ENCODE measurements around the gene PLK4.
"Not testable (repeated sequence)": the region's sequence is repeated elsewhere in the genome, so short reads cannot be mapped to it uniquely, and the experiment has no call there.

The PLK4 gene

DNA sequence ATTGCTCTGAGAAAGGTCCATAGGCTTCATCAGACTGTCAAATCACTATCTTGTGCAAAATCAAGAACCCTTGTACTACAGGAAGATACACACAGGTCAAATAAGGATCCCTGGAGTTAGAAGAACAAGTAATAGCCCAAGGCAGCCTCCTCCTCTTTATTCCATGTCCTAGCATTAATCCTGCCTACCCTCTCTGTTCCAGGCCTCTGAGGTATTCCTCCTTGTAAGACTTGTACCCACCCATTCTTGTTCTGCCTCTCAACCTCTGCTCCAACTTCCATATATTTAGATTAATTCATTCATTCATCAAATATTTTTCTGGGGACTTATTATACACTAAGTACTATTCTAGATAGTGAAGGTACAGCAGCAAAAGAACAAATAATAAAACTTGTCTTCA, 10.4 kb upstream of the PLK4 start:
- in situ Hi-C loops (cut with MboI; ENCODE audit: low sequenced_read_pairs): no loop called here
- DNase-seq (ENCODE audit: low spot score in 2 of 2): no peak
- H3K27me3 ChIP-seq (ENCODE audit: low read depth): no peaks in the 10 kb centered on the region
- no peak overlapping the region for H3K4me3 ChIP-seq
- H3K9me3 ChIP-seq: no peaks in the 10 kb centered on the region
- H3K36me3 ChIP-seq (replicated peaks): no peaks in the 10 kb centered on the region; the same call in 1 of the 2 replicates
- 0 out of 2 replicates have a peak, but pooled peaks cover under 1% of the 10 kb centered on the region for H3K4me1 ChIP-seq

DNA sequence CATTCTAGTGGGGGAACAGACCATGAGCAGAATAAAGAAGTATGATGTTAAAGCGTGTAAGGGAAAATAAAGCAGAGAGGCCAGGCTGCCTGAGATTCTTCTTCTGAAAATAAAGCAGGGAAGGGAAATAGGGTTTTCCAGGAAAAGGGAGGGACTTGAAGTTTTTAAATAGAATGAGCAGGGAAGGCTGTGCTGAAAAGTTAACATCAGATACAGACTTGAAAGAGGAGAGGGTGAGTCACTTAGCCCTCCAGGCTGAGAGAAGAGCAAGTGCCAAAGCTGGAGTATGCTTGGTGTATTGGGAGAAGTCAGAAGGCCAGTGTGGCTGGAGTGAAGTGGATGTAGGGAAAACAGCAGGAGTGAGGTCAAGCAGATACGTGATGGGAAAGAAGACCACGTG, 10.0 kb upstream of the PLK4 start:
- H3K36me3 ChIP-seq (replicated peaks): no peaks in the 10 kb centered on the region; the same call in 1 of the 2 replicates
- no peak overlapping the region for H3K4me3 ChIP-seq
- H3K4me1 ChIP-seq: 0 out of 2 replicates have a peak, but pooled peaks cover 5% of the 10 kb centered on the region
- H3K9me3 ChIP-seq: no peaks in the 10 kb centered on the region
- in situ Hi-C loops (cut with MboI; ENCODE audit: low sequenced_read_pairs): no loop called here
- DNase-seq (ENCODE audit: low spot score in 2 of 2): no peak
- no peaks in the 10 kb centered on the region for H3K27me3 ChIP-seq (ENCODE audit: low read depth)

DNA sequence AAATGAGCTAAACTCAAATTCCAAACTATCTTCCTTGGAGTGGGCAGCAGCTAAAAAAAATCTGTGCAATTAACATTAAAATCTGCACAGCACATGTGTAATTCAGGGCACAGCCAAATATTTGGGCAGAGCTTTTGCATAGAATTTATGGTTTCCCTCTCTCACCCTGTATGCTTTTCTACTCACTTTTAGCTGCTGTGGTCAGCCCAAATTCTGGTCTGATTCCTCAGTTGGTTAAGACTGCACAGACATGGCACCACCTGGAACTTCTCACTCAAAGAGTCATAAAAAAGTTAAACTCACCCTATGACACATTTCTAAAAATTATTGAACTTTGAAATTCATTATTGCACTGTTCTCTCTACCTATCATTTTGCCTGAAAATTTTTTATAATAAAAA, 4.9 kb upstream of the PLK4 start:
- H3K9me3 ChIP-seq: no peaks in the 10 kb centered on the region
- in situ Hi-C loops (cut with MboI; ENCODE audit: low sequenced_read_pairs): no loop called here
- H3K4me3 ChIP-seq: no peak overlapping the region
- no peaks in the 10 kb centered on the region for H3K27me3 ChIP-seq (ENCODE audit: low read depth)
- H3K4me1 ChIP-seq: peaks cover 15% of the 10 kb centered on the region
- H3K36me3 ChIP-seq (replicated peaks): no peaks in the 10 kb centered on the region
- no peak for DNase-seq (ENCODE audit: low spot score in 2 of 2)

DNA sequence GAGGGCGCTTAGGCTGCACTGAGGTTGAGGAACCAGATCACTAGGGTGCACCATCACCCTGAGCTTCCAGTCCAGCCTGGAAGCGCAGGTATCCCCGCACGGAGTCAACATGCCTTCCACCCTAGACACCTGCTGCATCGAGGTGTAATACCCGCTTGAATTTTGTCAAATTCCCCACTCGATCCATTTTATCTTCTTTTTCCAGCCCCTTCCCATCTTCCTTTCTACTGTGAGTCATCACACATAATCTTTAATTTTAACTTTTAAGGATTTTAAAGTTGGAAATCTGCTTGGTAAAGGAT, 821 bp downstream of the PLK4 start:
- in situ Hi-C loops (cut with MboI; ENCODE audit: low sequenced_read_pairs): no loop called here
- Histone ChIP-seq H3K4me3 (peak overlapping the region; percentile 84), H3K27me3 (ENCODE audit: low read depth) (no peaks in the 10 kb centered on the region), H3K9me3 (no peaks in the 10 kb centered on the region), H3K4me1 (peaks cover 21% of the 10 kb centered on the region), H3K36me3 (replicated peaks) (peaks cover 42% of the 10 kb centered on the region)
- no peak for DNase-seq (ENCODE audit: low spot score in 2 of 2)

DNA sequence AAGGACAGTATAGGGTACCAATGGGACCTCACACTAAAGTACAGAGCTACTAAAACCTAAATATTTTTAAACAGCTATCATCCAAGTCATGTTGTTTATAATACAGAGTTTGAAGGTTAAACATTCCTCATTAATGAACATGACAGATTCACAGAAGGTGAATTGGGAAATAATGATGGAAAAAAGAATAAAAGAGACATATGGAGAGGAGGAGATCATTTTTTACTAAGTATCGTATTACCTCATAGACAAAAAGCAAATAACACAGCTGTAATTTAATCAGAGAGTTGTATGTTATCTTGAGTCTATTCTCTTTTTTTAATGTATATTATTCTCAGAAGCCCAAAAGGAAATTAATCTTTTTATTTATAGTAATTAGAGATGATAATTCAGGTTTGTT, 7.9 kb downstream of the PLK4 start:
- H3K9me3 ChIP-seq: no peaks in the 10 kb centered on the region
- in situ Hi-C loops (cut with MboI; ENCODE audit: low sequenced_read_pairs): no loop called here
- peaks cover 7% of the 10 kb centered on the region for H3K4me1 ChIP-seq
- H3K4me3 ChIP-seq: no peak overlapping the region
- no peak for DNase-seq (ENCODE audit: low spot score in 2 of 2)
- H3K36me3 ChIP-seq (replicated peaks): peaks cover 82% of the 10 kb centered on the region
- H3K27me3 ChIP-seq (ENCODE audit: low read depth): no peaks in the 10 kb centered on the region

DNA sequence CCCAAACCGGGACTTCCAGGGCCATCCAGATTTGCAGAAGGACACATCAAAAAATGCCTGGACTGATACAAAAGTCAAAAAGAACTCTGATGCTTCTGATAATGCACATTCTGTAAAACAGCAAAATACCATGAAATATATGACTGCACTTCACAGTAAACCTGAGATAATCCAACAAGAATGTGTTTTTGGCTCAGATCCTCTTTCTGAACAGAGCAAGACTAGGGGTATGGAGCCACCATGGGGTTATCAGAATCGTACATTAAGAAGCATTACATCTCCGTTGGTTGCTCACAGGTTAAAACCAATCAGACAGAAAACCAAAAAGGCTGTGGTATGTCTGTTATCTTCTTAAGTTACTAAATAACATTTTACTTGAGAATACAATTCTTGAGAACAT, 9.2 kb downstream of the PLK4 start:
- no peak for DNase-seq (ENCODE audit: low spot score in 2 of 2)
- H3K27me3 ChIP-seq (ENCODE audit: low read depth): no peaks in the 10 kb centered on the region
- H3K4me1 ChIP-seq: peaks cover 4% of the 10 kb centered on the region; the same call in 1 of the 2 replicates
- no peaks in the 10 kb centered on the region for H3K9me3 ChIP-seq
- H3K4me3 ChIP-seq: no peak overlapping the region
- peaks cover 84% of the 10 kb centered on the region for H3K36me3 ChIP-seq (replicated peaks)
- in situ Hi-C loops (cut with MboI; ENCODE audit: low sequenced_read_pairs): no loop called here

DNA sequence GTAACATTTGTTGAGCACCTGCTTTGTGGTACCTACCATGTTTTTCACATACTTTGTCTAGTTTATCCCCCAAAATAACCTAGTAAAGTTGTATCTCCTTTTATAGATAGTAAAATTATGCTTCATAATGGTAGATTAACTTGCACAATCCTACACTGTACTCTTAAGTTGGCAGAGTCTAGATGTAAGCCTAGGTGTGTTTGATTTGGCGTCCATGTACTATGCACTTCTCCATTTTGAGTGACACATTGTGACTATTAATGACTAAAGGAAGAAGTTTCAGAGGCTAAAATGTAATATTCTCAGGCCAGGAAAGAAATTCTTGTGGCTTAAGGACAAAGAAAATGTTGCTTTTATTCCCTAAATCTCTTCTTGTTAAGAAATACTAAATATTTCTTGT, 15.4 kb downstream of the PLK4 start:
- in situ Hi-C loops (cut with MboI; ENCODE audit: low sequenced_read_pairs): no loop called here
- Histone ChIP-seq H3K4me3 (no peak overlapping the region), H3K27me3 (ENCODE audit: low read depth) (no peaks in the 10 kb centered on the region), H3K36me3 (replicated peaks) (peaks cover 70% of the 10 kb centered on the region), H3K9me3 (no peaks in the 10 kb centered on the region), H3K4me1 (no peaks in the 10 kb centered on the region)
- DNase-seq (ENCODE audit: low spot score in 2 of 2): no peak

DNA sequence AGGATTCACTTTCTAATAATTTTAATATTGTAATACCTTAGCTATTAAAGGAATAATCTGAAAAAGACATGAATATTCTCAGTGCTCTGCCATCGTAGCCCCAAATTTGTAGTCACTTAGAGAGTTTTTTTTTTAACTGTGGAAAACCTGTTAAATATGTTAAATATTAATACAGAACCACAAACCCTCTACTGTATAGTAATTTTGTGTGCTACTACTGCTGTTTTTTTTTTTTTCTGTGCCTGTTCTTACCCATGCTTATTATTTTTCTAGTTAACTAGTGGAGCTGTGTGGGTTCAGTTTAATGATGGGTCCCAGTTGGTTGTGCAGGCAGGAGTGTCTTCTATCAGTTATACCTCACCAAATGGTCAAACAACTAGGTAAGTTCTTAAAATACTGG, 15.8 kb downstream of the PLK4 start:
- Histone ChIP-seq H3K9me3 (no peaks in the 10 kb centered on the region), H3K36me3 (replicated peaks) (peaks cover 66% of the 10 kb centered on the region), H3K4me3 (no peak overlapping the region), H3K4me1 (no peaks in the 10 kb centered on the region), H3K27me3 (ENCODE audit: low read depth) (no peaks in the 10 kb centered on the region)
- DNase-seq (ENCODE audit: low spot score in 2 of 2): no peak
- in situ Hi-C loops (cut with MboI; ENCODE audit: low sequenced_read_pairs): no loop called here

DNA sequence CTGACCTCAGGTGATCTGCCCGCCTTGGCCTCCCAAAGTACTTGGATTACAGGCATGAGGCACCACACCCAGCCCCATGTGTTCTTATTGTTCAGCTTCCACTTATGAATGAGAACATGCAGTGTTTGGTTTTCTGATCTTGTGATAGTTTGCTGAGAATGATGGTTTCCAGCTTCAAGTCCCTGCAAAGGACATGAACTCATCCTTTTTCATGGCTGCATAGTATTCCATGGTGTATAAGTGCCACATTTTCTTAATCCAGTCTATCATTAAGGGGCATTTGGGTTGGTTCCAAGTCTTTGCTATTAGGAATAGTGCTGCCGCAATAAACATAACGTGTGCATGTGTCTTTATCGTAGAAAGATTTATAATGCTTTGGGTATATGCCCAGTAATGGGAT, 19.0 kb downstream of the PLK4 start:
- H3K4me3 ChIP-seq; H3K4me1 ChIP-seq; DNase-seq (ENCODE audit: low spot score in 2 of 2); H3K27me3 ChIP-seq (ENCODE audit: low read depth); H3K9me3 ChIP-seq; in situ Hi-C loops (cut with MboI; ENCODE audit: low sequenced_read_pairs): not testable (repeated sequence)
- peaks cover 34% of the 10 kb centered on the region for H3K36me3 ChIP-seq (replicated peaks)

DNA sequence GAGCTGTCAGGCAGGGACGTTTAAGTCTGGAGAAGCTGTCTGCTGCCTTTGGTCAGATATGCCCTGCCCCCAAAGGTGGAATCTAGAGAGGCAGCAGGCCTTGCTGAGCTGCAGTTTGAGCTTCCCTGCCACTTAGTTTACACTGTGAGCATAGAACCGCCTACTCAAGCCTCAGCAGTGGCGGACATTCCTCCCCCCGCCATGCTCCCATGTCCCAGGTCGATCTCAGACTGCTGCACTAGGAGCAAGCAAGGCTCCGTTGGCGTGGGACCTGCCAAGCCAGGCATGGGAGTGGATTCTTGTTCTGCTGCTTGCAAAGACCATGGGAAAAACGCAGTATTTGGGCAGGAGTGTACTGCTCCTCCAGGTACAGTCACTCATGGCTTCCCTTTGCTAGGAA, 24.3 kb downstream of the PLK4 start:
- no peaks in the 10 kb centered on the region for H3K9me3 ChIP-seq
- H3K27me3 ChIP-seq (ENCODE audit: low read depth): no peaks in the 10 kb centered on the region
- H3K4me3 ChIP-seq: no peak overlapping the region
- in situ Hi-C loops (cut with MboI; ENCODE audit: low sequenced_read_pairs): no loop called here
- DNase-seq (ENCODE audit: low spot score in 2 of 2): no peak
- H3K4me1 ChIP-seq: no peaks in the 10 kb centered on the region
- H3K36me3 ChIP-seq (replicated peaks): no peaks in the 10 kb centered on the region

DNA sequence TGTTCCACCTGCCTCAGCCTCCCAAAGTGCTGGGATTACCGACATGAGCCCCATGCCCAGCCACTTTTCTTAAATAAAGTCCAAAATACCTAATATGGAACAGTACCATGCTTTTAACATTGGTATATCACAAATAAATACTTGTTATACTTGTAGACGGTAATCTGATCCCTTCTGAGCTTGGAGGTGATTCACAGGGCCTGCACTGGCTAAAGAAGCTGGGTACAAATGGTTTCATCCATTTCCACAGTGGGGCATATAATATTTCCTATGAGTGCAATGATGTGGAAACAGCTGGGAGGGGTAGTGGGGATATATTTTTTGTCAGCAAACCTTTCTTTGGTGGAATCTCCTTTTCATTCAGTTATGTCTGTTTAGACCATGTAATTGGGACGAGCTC, 35.8 kb downstream of the PLK4 start:
- in situ Hi-C loops (cut with MboI; ENCODE audit: low sequenced_read_pairs): no loop called here
- Histone ChIP-seq H3K36me3 (replicated peaks) (0 out of 2 replicates have a peak, but pooled peaks cover 3% of the 10 kb centered on the region), H3K27me3 (ENCODE audit: low read depth) (no peaks in the 10 kb centered on the region), H3K4me1 (no peaks in the 10 kb centered on the region), H3K4me3 (no peak overlapping the region), H3K9me3 (no peaks in the 10 kb centered on the region)
- DNase-seq (ENCODE audit: low spot score in 2 of 2): no peak

DNA sequence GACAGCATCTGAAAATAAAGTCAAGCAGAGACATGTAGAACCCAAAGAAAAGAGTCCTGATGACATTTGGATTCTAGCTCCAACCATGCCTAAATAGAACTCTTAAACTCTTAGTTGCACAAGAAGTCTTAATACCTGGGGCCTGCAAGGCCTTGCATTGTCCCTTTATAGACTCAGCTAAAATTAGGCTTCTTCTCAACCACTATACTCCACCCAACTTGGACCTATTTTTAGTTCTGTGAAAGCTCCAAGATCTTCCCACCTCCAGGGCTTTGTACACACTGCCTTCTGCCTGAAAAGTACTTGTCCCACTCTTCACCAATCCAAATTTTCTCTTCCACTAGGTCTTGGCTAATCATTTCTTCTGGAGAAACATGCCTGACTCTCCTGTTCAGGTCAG, 36.5 kb downstream of the PLK4 start:
- Histone ChIP-seq H3K27me3 (ENCODE audit: low read depth) (no peaks in the 10 kb centered on the region), H3K4me3 (no peak overlapping the region), H3K36me3 (replicated peaks) (0 out of 2 replicates have a peak, but pooled peaks cover 3% of the 10 kb centered on the region), H3K9me3 (no peaks in the 10 kb centered on the region), H3K4me1 (no peaks in the 10 kb centered on the region)
- in situ Hi-C loops (cut with MboI; ENCODE audit: low sequenced_read_pairs): no loop called here
- DNase-seq (ENCODE audit: low spot score in 2 of 2): no peak

DNA sequence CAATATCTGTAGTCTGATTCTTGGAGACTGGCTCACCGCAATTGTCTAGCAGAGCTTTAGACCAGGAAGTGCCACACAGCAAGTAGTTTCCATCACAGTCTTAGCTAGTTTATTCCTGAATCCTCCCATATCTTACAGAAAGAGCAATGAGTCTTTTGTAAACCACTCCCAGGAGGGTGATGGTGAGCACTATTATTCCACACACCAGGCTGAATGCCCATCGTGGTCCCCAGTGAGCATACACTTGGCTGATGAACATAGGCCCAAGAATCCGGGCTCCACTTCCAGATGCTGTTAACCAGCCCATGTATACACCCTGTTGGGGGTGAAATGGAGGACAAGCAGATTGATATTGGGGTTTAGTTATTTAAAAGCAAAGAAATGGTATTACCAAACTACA, 39.8 kb downstream of the PLK4 start:
- H3K36me3 ChIP-seq (replicated peaks): 0 out of 2 replicates have a peak, but pooled peaks cover 3% of the 10 kb centered on the region
- in situ Hi-C loops (cut with MboI; ENCODE audit: low sequenced_read_pairs): no loop called here
- H3K4me3 ChIP-seq: no peak overlapping the region
- no peaks in the 10 kb centered on the region; the same call in 1 of the 2 replicates for H3K9me3 ChIP-seq
- no peaks in the 10 kb centered on the region for H3K4me1 ChIP-seq
- DNase-seq (ENCODE audit: low spot score in 2 of 2): no peak
- no peaks in the 10 kb centered on the region for H3K27me3 ChIP-seq (ENCODE audit: low read depth)

DNA sequence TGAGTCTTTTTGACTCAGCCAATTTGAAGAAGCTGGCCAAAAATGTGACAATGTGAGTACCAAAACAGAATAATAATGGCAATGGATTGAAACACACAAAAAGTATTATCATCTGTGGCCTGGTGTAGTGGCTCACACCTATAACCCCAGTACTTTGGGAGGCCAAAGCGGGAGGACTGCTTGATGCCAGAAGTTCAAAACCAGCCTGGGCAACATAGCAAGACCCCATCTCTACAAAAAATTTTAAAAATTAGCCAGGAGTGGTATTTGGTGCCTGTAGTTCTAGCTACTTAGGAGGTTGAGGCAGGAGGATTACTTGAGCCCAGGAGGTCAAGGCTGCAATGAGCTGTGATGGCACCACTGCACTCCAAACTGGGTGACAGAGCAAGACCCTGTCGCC, 41.5 kb downstream of the PLK4 start:
- no peak for DNase-seq (ENCODE audit: low spot score in 2 of 2)
- in situ Hi-C loops (cut with MboI; ENCODE audit: low sequenced_read_pairs): no loop called here
- no peak overlapping the region for H3K4me3 ChIP-seq
- H3K4me1 ChIP-seq: no peaks in the 10 kb centered on the region
- no peaks in the 10 kb centered on the region; the same call in 1 of the 2 replicates for H3K9me3 ChIP-seq
- H3K36me3 ChIP-seq (replicated peaks): peaks cover 7% of the 10 kb centered on the region; the same call in 1 of the 2 replicates
- H3K27me3 ChIP-seq (ENCODE audit: low read depth): no peaks in the 10 kb centered on the region; the same call in 1 of the 2 replicates

DNA sequence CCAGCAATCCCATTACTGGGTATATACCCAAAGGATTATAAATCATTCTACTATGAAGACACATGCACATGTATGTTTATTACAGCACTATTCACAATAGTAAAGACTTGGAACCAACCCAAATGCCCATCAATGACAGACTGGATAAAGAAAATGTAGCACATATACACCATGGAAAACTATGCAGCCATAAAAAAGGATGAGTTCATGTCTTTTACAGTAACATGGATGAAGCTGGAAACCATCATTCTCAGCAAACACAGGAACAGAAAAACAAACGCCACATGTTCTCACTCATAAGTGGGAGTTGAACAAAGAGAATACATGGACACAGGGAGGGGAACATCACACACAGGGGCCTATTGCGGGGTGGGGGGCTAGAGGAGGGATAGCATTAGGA, 45.0 kb downstream of the PLK4 start:
- H3K4me1 ChIP-seq; in situ Hi-C loops (cut with MboI; ENCODE audit: low sequenced_read_pairs); H3K4me3 ChIP-seq; H3K27me3 ChIP-seq (ENCODE audit: low read depth); DNase-seq (ENCODE audit: low spot score in 2 of 2); H3K9me3 ChIP-seq: not testable (repeated sequence)
- H3K36me3 ChIP-seq (replicated peaks): peaks cover 12% of the 10 kb centered on the region
